ENCODE data around the gene TNK2.

Gene TNK2

GRCh38 chr3:195878424-195879274 lies 29.7 kb downstream of the TNK2 start:
- no peaks in the 10 kb centered on the region for H3K4me1 ChIP-seq (ENCODE audit: control insufficient read depth, insufficient read depth, low read length)
- ChIA-PET POLR2A (no interaction called here), CTCF (no interaction called here)
- peaks cover 0 to 59% of the 10 kb centered on the region in 2 experiments; a peak in 1 of 3 replicates for H3K36me3 ChIP-seq (ENCODE audit: control insufficient read depth in 2 of 2, insufficient read depth in 1 of 2, low read length in 2 of 2)
- no peak overlapping the region for H3K27ac ChIP-seq (ENCODE audit: extremely low read depth, low read depth, low read length)
- H3K9me3 ChIP-seq (ENCODE audit: control insufficient read depth, insufficient read depth, low read depth, low read length) = no peaks in the 10 kb centered on the region
- no peak overlapping the region for H3K4me3 ChIP-seq (ENCODE audit: low read depth, low read length)
- TF ChIP-seq KLF1 (tag by site-specific recombination; IDR thresholded peaks at IDR 0.05) (peak; percentile 72), EGR2 (tag by site-specific recombination; IDR thresholded peaks at IDR 0.05; ENCODE audit: low read depth) (0 out of 2 replicates have a peak, but pooled peaks have one; percentile 20), ZNF248 (tag by site-specific recombination; IDR thresholded peaks at IDR 0.05) (no peak), ZSCAN23 (tag by site-specific recombination; IDR thresholded peaks at IDR 0.05) (no peak)

GRCh38 chr3:195877767-195878423 lies 30.5 kb downstream of the TNK2 start:
- no peaks in the 10 kb centered on the region for H3K9me3 ChIP-seq (ENCODE audit: control insufficient read depth, insufficient read depth, low read depth, low read length)
- TF ChIP-seq PRDM4 (tag by site-specific recombination; IDR thresholded peaks at IDR 0.05) (no peak), KLF17 (tag by site-specific recombination; IDR thresholded peaks at IDR 0.05) (0 out of 2 replicates have a peak, but pooled peaks have one; percentile 17)
- POLR2A ChIA-PET = no interaction called here
- H3K4me1 ChIP-seq (ENCODE audit: control insufficient read depth, insufficient read depth, low read length) = no peaks in the 10 kb centered on the region
- CTCF ChIA-PET = no interaction called here
- no peak overlapping the region for H3K4me3 ChIP-seq (ENCODE audit: low read depth, low read length)
- H3K27ac ChIP-seq (ENCODE audit: extremely low read depth, low read depth, low read length) = no peak overlapping the region
- H3K36me3 ChIP-seq (ENCODE audit: control insufficient read depth in 2 of 2, insufficient read depth in 1 of 2, low read length in 2 of 2) = peaks cover 0 to 54% of the 10 kb centered on the region in 2 experiments; a peak in 1 of 3 replicates

- TF ChIP-seq ZNF433 (tag by site-specific recombination; IDR thresholded peaks at IDR 0.05; ENCODE audit: low read depth) (no peak), KLF16 (tag by site-specific recombination; IDR thresholded peaks at IDR 0.05) (no peak), ZNF214 (tag by site-specific recombination; IDR thresholded peaks at IDR 0.05; ENCODE audit: borderline replicate concordance) (no peak), ZNF704 (tag by site-specific recombination; IDR thresholded peaks at IDR 0.05) (no peak), ZNF510 (tag by site-specific recombination; IDR thresholded peaks at IDR 0.05; ENCODE audit: insufficient replicate concordance) (no peak), ZNF626 (tag by site-specific recombination; IDR thresholded peaks at IDR 0.05) (no peak), SCRT2 (tag by site-specific recombination; IDR thresholded peaks at IDR 0.05) (no peak), ZNF341 (tag by site-specific recombination; IDR thresholded peaks at IDR 0.05; ENCODE audit: low read depth) (no peak)
- H3K4me3 ChIP-seq (ENCODE audit: low read depth, low read length) = no peak overlapping the region
- H3K9me3 ChIP-seq (ENCODE audit: control insufficient read depth, insufficient read depth, low read depth, low read length) = no peaks in the 10 kb centered on the region
- H3K36me3 ChIP-seq (ENCODE audit: control insufficient read depth in 2 of 2, insufficient read depth in 1 of 2, low read length in 2 of 2) = peaks cover 0 to 59% of the 10 kb centered on the region in 2 experiments; a peak in 1 of 3 replicates
- no peak overlapping the region for H3K27ac ChIP-seq (ENCODE audit: extremely low read depth, low read depth, low read length)
- H3K4me1 ChIP-seq (ENCODE audit: control insufficient read depth, insufficient read depth, low read length) = no peaks in the 10 kb centered on the region
- ChIA-PET CTCF (interaction anchor here (0.6 kb wide), 1 partner anchor 17 kb away, joined by 4 read pairs; no protein-coding TSS in a partner anchor), POLR2A (no interaction called here)
These were observed 31.1 kb downstream of the TNK2 start for GRCh38 chr3:195877136-195877715.

Measured in HEK293 (cell line).